ENCODE data around the gene DENND4A.

GRCh38 chr15:65747265-65747664 is 44.8 kb downstream of the DENND4A start:
- TF ChIP-seq CTCF (IDR thresholded peaks at IDR 0.05) (no peak), POLR2A (IDR thresholded peaks at IDR 0.05) (no peak), EP300 (IDR thresholded peaks at IDR 0.05) (no peak)

Data from tibial nerve (tissue), 4 donors.